Activated CD8-positive, alpha-beta memory T cell treated with anti-CD3 and anti-CD28 coated beads, Interleukin-2, amount 50 U/mL, for 48 hours (primary cell): Measurements from ENCODE around the gene PTPRU.

Experiments
- DNase-seq: peaks from one replicate; pipeline ENCODE4 v3.0.0-alpha.2; 2020

PTPRU gene

DNA sequence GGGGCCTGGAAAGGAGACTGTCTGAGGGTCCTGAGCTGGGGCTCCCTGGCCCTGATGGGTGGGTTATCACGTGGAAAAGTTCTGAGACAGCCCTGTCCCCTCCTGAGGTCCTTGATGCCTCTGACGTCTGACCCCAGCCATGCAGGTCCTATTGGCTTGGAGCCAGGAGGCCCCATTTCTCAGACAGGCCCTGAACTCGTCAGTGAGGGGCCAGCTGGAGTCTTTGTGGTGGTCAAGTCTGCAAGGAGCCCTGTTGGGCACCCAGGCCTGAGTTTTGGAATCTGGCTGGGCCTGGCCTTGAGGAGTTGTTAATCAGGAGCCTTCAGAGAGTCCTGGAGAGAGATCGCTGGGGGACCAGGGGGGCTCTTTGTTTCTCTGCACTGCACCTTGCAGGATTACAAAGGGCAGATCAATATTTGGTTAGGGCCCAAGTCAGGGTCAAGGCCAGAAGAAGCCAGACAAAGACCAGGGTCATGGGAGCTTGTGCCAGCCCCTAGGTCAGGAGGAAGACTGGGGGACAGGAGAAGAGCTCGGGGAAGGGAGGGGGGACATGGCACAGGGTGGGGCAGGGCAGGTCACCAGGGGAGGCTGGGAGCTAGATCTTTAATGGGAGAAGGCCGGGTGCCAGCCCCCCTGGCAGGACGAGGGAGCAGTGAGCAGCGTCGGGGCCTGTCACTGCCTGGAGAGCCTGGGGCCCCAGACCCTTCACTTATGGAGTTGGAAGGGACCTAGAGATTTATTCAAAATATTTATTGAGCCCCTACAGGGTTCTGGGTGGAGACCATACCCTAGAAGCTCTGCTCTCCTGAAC is 83.2 kb downstream of the PTPRU start:
- no peak for DNase-seq

GRCh38 chr1:29320156-29320940 is 84.0 kb downstream of the PTPRU start:
- no peak for DNase-seq

- no peak for DNase-seq
Measured at GRCh38 chr1:29321176-29321575, 84.9 kb downstream of the PTPRU start.

DNA sequence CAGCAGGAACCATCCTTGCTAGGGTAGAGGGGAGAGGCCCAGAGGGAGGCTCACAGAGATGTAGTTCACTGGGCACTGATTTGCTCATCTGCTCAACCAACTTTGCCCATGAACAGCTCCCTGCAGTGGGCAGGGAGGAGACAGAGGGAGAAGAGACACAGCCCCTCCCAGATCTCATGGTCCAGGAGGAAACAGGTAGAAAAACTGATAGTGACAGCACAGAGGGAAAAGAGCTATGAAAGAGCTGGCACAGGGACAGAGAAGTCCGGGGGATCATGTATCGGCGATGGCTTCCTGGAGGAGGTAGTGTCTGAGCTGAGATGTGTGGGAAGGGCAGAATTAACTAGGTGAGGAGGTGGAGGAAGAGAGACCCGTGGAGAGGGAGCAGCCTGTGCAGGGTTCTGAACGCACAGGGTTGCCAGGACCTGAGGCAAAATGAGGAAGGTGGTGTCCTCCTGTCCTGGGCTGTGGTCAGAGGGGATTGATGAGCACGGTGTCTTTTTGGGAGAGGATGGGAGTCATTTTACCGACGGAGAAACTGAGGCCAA is 85.9 kb downstream of the PTPRU start:
- no peak for DNase-seq

DNA sequence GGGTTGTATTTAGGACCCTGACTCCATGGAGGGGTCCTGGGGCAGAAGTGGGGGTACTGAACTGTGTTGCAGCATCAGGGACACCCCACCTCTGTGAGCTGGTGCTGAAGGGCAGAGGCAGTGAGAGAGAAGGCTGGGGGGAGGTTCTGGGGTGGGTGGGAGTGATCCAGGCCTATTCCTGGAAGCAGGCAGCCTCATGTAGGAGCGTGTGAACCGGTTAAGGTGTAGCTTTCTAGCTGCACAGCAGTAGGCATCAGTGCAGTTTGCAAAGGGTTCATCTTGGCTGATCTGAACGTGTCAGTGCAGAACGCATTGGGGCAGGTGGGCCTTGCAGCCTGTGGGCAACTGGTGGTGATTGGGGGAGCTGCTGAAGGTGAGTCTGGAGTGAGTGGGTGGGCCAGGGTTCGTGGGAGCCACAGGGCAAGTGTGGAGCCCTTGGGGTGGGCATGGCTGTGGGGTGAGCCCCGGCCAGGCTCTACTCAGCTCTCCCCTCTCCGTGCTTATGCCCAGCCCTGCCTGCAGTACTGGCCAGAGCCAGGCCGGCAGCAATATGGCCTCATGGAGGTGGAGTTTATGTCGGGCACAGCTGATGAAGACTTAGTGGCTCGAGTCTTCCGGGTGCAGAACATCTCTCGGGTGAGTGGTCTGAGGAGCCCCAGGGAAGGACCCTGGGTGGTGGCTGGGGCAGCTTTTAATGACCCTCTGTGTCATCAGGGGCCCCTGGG is 86.7 kb downstream of the PTPRU start:
- no peak for DNase-seq

DNA sequence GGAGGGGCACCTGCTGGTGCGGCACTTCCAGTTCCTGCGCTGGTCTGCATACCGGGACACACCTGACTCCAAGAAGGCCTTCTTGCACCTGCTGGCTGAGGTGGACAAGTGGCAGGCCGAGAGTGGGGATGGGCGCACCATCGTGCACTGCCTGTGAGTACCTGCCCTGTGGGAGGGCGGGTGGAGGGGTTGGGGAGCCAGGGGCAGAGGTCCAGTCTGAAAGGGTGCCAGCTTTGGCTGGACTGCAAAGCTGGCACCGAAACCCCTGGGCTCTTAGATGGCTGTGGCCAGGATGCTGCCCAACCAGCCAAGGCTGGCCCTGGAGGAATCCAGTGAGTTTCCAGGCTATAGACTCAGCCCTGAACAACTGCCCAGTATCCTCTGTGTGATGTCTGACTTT is 87.3 kb downstream of the PTPRU start:
- DNase-seq, result no peak

GRCh38 chr1:29324202-29324601 is 87.9 kb downstream of the PTPRU start:
- DNase-seq, result no peak

DNA sequence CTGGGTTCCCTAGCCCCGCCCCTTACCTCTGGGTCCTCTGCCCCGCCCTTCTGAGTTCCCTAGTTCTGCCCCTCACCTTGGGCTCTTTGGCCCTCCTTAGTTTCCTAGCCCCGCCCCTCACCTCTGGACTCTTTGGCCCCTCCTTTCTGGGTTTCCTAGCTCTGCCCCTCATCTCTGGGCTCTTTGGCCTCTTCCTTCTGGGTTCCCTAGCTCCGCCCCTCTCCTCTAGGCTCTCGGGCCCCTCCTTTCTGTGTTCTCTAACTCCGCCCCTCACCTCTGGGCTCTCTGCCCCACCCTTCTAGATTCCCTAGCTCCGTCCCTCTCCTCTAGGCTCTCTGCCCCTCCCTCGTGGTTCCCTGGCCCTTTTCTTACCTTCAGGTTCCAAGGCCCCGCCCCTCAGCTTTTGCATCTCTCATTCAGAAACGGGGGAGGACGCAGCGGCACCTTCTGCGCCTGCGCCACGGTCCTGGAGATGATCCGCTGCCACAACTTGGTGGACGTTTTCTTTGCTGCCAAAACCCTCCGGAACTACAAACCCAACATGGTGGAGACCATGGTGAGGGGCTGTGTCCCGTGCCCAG is 88.5 kb downstream of the PTPRU start:
- no peak for DNase-seq

DNA sequence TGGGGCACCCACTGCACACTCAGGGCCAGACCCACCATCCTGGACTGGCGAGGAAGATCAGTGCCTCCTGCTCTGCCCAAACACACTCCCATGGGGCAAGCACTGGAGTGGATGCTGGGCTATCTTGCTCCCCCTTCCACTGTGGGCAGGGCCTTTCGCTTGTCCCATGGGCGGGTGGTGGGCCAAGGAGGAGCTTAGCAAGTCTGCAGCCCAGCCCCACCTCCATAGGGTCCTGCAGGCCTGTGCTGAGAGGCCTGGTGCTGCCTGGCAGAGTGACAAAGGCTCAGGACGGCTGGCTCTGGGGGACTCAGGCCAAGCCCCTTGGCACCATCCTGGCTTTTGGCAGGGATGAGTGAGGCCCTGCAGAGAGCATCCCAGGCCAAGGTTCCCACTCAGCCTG is 89.4 kb downstream of the PTPRU start:
- no peak for DNase-seq

GRCh38 chr1:29326123-29326522 is 89.8 kb downstream of the PTPRU start:
- no peak for DNase-seq

GRCh38 chr1:29327223-29327935 is 91.1 kb downstream of the PTPRU start:
- no peak for DNase-seq

DNA sequence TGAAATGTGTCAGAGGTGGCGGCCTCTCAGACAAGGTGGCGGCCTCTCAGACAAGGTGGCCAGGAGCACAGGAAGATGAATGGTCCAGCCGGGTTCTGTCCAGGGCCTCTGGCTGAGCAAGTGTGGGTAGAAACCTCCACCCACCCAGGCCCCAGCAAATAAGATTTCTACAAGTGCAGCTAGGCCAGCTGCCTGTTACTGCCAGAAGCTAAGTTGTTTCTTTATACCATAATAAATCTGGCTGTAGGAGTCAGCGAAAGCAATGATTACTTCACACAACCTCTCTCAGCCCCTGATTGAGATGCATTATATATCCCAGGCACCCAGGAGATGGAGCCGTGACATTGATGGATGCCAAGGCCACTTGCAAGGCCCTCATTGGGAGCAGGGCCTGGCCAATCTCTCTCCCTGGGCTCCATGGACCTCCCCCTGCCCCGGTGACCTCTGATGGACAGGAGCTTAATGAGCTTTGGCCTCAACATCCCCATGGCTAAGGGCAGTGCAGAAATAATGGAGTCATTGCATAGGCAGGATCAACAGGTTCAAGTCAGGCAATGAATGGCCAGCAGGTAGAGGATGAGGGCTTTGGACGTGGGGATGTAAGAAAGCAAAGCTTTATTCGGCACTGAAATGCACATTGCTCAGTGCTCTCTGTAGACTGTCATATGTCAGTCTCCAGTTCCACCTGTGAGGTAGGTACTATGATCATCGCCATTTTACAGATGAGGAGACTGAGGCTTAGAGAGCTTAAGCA is 92.9 kb downstream of the PTPRU start:
- DNase-seq, result no peak

DNA sequence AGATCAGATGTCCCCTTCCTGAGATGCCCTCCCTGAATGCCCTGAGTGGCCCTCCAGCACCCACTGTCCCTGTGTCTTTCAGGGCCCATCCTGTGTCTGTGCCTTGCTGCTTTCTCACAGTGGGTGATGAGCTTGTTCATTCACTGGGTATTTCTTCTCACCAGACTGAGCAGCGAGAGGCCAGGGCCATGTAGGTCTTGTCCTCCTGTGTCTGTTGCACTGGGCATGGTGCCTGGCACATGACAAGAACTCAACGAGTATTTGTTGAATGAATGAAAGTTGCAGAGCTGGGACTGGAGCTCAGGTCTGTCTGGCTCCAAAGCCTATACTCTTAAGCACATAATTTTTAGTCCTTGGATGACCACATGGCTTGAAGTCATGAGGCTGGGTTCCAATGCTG is 93.8 kb downstream of the PTPRU start:
- DNase-seq, result no peak

DNA sequence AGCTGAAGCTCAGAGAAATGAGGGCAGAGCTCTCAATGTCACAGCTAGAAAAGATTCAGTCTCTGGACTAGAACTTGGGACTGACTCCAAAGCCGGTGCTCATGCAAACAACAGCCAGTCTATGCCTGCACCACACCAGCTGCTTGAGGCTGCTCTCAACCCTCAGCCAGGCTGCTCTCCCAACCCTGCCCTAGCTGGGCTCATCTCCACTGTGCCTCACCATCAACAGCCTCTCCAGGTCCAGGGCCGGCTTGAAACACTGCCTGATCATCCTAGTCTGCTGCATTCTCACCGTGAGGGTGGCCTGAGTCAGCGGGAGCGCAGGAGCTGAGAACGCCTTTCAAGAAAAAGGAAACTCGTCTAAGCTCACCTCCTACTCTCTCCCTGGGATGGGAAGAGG is 94.5 kb downstream of the PTPRU start:
- no peak for DNase-seq

GRCh38 chr1:29331309-29331708 is 95.0 kb downstream of the PTPRU start:
- DNase-seq, result no peak

DNA sequence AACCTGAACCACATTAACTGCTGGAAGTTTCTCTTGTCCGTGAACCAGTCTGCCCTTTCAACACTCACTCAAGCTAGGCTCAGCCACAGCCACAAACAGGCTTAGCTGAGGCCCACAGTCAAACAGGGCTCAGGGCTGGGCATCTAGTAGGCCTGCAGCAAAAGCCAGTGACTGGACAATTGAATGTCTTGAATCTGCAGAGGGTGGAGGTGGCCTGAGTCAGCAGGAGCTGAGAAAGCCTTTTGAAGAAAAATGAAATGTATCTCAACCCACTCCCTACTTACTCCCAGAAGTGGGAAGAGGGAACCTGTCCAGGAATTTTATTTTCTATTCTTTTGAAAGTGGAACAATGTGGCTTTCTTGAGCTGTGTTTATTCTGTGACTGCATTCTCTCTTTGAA is 95.4 kb downstream of the PTPRU start:
- DNase-seq, result no peak

GRCh38 chr1:29332204-29332603 is 95.9 kb downstream of the PTPRU start:
- no peak for DNase-seq

- no peak for DNase-seq
Measured at GRCh38 chr1:29333008-29333407, 96.7 kb downstream of the PTPRU start.

DNA sequence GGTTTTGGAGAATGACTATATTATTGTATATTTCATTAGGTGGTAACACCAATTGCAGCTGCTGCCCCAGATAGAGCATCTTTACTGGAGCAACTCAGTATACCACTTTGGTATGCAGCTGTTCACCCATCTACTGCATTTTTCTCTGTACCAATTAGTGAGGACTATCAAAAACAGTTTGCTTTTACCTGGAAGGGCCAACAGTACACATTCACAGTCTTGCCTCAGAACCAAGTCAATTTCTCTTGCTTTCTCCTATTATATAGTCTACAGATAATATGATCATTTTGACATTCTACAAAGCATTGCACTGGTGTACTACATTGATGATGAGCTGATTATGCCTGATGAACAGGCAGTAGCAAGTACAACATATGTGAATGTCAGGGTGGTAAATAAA is 99.3 kb downstream of the PTPRU start:
- no peak for DNase-seq

DNA sequence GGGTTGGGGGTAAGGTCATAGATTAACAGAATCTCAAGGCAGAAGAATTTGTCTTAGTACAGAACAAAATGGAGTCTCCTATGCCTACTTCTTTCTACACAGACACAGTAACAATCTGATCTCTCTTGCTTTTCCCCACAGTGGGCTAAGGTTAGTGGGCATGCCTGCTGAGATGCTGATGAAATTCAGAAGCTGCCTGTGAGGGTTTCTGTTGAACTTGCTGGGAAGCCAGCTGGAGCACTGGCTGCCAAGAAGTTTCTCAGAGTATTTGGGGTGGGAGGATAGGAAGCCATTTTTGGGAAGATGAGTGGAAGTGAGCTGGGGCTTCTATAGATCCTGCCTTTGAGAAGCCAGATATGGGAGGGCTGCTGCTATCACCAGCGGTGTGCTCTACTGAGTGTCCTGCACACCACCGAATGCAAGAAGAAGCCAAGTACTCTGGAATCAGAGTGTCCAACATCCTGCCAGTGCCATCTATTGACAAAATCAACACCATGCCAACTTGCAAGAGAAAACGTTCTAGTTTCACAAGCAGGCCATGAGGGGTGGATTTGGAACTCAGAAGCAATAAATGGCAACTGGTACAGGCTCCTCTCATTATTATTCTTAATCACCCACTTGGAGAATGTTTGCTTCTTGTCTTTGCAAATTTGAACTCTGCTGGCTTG is 102.7 kb downstream of the PTPRU start:
- DNase-seq, result no peak

GRCh38 chr1:29341936-29342335 is 105.6 kb downstream of the PTPRU start:
- DNase-seq, result no peak
